HepG2 (cell line): Measurements from ENCODE around the gene ADAMTS18. TPM values are rescaled to one million over a fixed set of nuclear protein-coding genes. Genes with fewer than 3 reads are reported as not detected.

Source experiments
- ATAC-seq: fragments of 200-7000 bp; cut with Tn5 transposase; 3 replicates; pipeline ENCODE4 v1.9.1; 2020; ENCODE audit warnings: mild to moderate bottlenecking, moderate library complexity
- BruUV-seq: library from RNA; stranded (reverse); fragments of 400-500 nt; replicated peaks from 2 replicates; lab custom pipeline; 2021; lab: Mats Ljungman, UMichigan
- CTCF ChIA-PET: fragments of 300-600 bp; formaldehyde crosslinking; extraction: SDS; loops from one replicate; lab custom pipeline; 2021; ENCODE audit warnings: low total read pairs, inconsistent platforms, low intra/inter-chr PET ratio; lab: Yijun Ruan, JAX
- POLR2A ChIA-PET: fragments of 350-600 bp; sonication (Branson Sonifier 250); formaldehyde crosslinking; loops from one replicate; lab custom pipeline; 2020; ENCODE audit warnings: antibody characterized with exemption, inconsistent platforms; lab: Yijun Ruan, JAX
- DNase-seq: peaks from one replicate; pipeline ENCODE4 v3.0.0-alpha.2; 2015; ENCODE audit warnings: low spot score
- FAIRE-seq: peaks from 3 replicates; lab custom pipeline; 2011; peaks lifted over from hg19 to GRCh38; lab: Jason Lieb, UNC
- H2AFZ ChIP-seq: one replicate; pipeline ENCODE4 v1.6.1; 2011; ENCODE audit warnings: low read length, inconsistent platforms
- H3K27ac ChIP-seq: fragments of 300-600 bp; 3 replicates; pipeline ENCODE4 v1.8.0; 2011; ENCODE audit warnings: mixed run types, mild to moderate bottlenecking, mixed read lengths, low read length, inconsistent platforms; ENCODE audit not compliant: insufficient read depth; ENCODE audit errors: extremely low read length
- H3K27me3 ChIP-seq, 2 experiments: fragments of 200-600 bp in 1 of 2; 2 replicates in 1 of 2; 3 replicates in 1 of 2; pipeline versions ENCODE4 v1.6.0 to v1.8.0; 2011; ENCODE audit warnings: low read length in 2 of 2, mild to moderate bottlenecking in 2 of 2, moderate library complexity in 2 of 2, inconsistent platforms in 1 of 2; ENCODE audit not compliant: insufficient read depth in 2 of 2, control insufficient read depth in 1 of 2
- H3K36me3 ChIP-seq, 2 experiments: fragments of 200-600 bp in 1 of 2; replicated peaks in 1 of 2; 2 replicates in 1 of 2; 3 replicates in 1 of 2; pipeline versions ENCODE4 v1.5.1 to v1.8.0; 2011; ENCODE audit warnings: low read length in 2 of 2, inconsistent platforms in 1 of 2; ENCODE audit not compliant: insufficient read depth in 2 of 2, control insufficient read depth in 1 of 2
- H3K4me1 ChIP-seq: 2 replicates; pipeline ENCODE4 v1.5.1; 2012; ENCODE audit warnings: low read length, inconsistent platforms; ENCODE audit not compliant: insufficient read depth
- H3K4me2 ChIP-seq: 2 replicates; pipeline ENCODE4 v1.6.0; 2011; ENCODE audit warnings: low read depth, low read length, inconsistent platforms
- H3K4me3 ChIP-seq, 3 experiments: fragments of 200-600 bp in 1 of 3; sonication (generic), shearing (Covaris generic) in 1 of 3; replicated peaks in 1 of 3; 2 replicates each; pipeline ENCODE4 v1.5.1; 2011 to 2016; ENCODE audit warnings: low read length in 3 of 3, inconsistent platforms in 2 of 3, low read depth in 2 of 3, mild to moderate bottlenecking in 2 of 3, control low read depth in 1 of 3, mixed read lengths in 1 of 3; ENCODE audit not compliant: insufficient read depth in 1 of 3
- H3K79me2 ChIP-seq: one replicate; pipeline ENCODE4 v1.6.1; 2011; ENCODE audit warnings: low read length, inconsistent platforms; ENCODE audit not compliant: insufficient read depth
- H3K9ac ChIP-seq: 2 replicates; pipeline ENCODE4 v1.6.0; 2011; ENCODE audit warnings: mild to moderate bottlenecking, low read depth, low read length, inconsistent platforms; ENCODE audit not compliant: insufficient read depth
- H3K9me3 ChIP-seq: 2 replicates; pipeline ENCODE4 v1.5.1; 2012; ENCODE audit warnings: mild to moderate bottlenecking, low read length
- H4K20me1 ChIP-seq: 2 replicates; pipeline ENCODE4 v1.6.0; 2011; ENCODE audit warnings: inconsistent platforms, mild to moderate bottlenecking, low read length, moderate library complexity; ENCODE audit not compliant: insufficient read depth
- ATF7 ChIP-seq, 2 experiments: fragments of 450-650 bp in 1 of 2; sonication (generic) in 1 of 2; formaldehyde crosslinking in 1 of 2; IDR thresholded peaks; 2 replicates each; pipeline versions ENCODE4 v1.4.0 to v1.6.1; 2016 to 2020; ENCODE audit warnings: antibody characterized with exemption in 1 of 2, mild to moderate bottlenecking in 1 of 2, missing genetic modification reagents in 1 of 2
- E2F1 ChIP-seq: sonication (generic); formaldehyde crosslinking; IDR thresholded peaks from 2 replicates; pipeline ENCODE4 v1.5.0; 2020; ENCODE audit warnings: missing genetic modification reagents
- MAFK ChIP-seq, 2 experiments: IDR thresholded peaks in 1 of 2; conservative IDR thresholded peaks in 1 of 2; 2 replicates each; pipeline ENCODE4 v1.6.1; 2011; ENCODE audit warnings: improper control_type of control experiment in 2 of 2, low read length in 2 of 2
- PHB2 ChIP-seq: fragments of 450-650 bp; IDR thresholded peaks from 2 replicates; pipeline ENCODE4 v1.6.1; 2018; ENCODE audit not compliant: partially characterized antibody
- ZNF296 ChIP-seq: sonication (generic); formaldehyde crosslinking; conservative IDR thresholded peaks from 2 replicates; pipeline ENCODE4 v1.5.0; 2020; ENCODE audit warnings: mild to moderate bottlenecking, missing genetic modification reagents
- WGBS: methylation state at CpG from one replicate; pipeline ENCODE4 v1.1.6; 2017; ENCODE audit warnings: low lambda C conversion rate; 5-methylcytosine and 5-hydroxymethylcytosine counted together
- in situ Hi-C: cut with HindIII; loops from 2 replicates; pipeline ENCODE4 v1.10.0; 2017; ENCODE audit warnings: low pct_unique_long_range_greater_than_20kb; ENCODE audit not compliant: extremely low pct_ligation_motif_present
- intact Hi-C: fragments of 100-400 bp; cut with micrococcal nuclease; formaldehyde crosslinking; loops from one replicate; pipeline ENCODE4 v1.10.0; 2022; ENCODE audit not compliant: unreplicated experiment
- polyA plus RNA-seq, 8 experiments: library from polyadenylated mRNA; depleted of rRNA in 3 of 8; stranded (reverse) in 7 of 8; unstranded in 1 of 8; fragments of >200 nt; fragmentation: Illumina TruSeq in 4 of 8; extraction: Trizol in 4 of 8; gene quantifications; 2 replicates each; pipeline versions ENCODE4 v1.2.1 to v1.2.3, GENCODE V29; 2011 to 2016; ENCODE audit warnings: low read depth in 4 of 8, missing spikeins in 1 of 8, mixed read lengths in 1 of 8; ENCODE audit not compliant: insufficient read depth in 1 of 8
- total RNA-seq, 5 experiments: library from RNA; depleted of rRNA; stranded (reverse); fragments of >200 nt; fragmentation: Illumina TruSeq; extraction: Trizol; gene quantifications; 2 replicates each; pipeline ENCODE4 v1.2.3, GENCODE V29; 2016; ENCODE audit warnings: low read depth in 1 of 5

ADAMTS18 gene
- total and polyA plus RNA-seq, 2 of the 13 experiments (the other 11 are each of a cell fraction or from before 2014, with no cell fraction given): 0.01 TPM; not detected in 1

DNA sequence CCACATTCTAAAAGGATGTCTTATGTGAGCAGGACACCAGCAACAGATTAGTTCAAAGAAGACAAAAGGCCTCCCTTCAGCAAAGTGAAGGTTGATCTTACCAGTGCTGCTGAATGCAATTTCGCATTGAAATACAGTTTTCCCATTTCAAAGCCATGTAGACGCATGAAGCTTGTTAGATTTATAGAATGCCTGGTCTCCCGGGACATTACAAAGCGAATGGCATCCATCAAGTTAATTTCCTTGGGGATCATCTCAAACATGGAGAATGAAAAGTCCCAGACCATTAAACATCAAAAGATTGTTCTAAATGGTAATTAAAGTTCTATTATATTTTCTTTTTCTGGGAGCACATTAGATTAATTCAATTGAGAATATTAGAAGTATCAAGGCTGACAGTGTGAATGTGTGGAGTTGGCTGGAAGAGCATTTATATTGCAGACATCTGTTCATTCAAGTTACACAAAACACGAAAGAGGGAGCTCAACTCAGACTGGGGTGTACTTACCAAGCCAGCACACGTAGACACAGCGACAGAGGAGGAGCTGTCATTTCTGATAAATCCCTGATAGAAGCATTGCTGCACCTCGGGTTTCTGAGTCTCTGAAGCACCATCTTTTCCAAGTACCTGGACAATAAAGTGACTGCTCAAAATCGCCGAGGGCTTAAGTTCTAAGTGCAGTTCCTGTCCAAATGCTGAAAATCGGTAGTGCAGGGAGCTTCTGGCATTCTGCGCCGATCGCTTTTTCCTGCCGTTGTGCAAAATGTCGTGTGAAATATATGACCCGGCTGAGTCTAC lies 3.8 kb downstream of the ADAMTS18 start (continued):
- TF ChIP-seq E2F1 (CRISPR knock-in tag) (no peak), MAFK (conservative IDR thresholded peaks at IDR 0.05 in 1 of 2, IDR thresholded peaks at IDR 0.05 in 1 of 2; ENCODE audit: low read length in 2 of 2) (no peak), ATF7 (IDR thresholded peaks at IDR 0.05) (no peak), ATF7 (CRISPR knock-in tag; IDR thresholded peaks at IDR 0.05) (no peak), PHB2 (no peak)

DNA sequence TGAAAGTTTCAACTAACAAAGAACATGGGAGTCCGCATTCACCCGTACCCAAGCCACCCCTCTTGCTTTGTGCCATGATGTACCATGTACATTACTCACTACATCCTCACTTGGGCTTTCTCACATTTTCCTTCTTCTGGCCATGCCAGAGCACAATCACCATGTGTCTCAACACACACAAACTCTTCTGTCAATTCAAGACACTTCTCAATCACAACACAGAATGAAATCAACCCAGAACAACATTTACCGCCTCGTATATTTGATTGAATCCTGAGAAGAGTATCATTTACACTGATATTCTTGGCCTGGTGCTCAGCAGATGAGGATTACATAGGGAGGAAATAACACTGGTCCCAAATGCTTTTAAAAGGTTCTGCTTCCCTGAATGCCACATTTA lies 4.5 kb downstream of the ADAMTS18 start:
- intact Hi-C loops (no loop called here), in situ Hi-C loops (no loop called here)
- ATAC-seq: no peak
- Histone ChIP-seq H3K4me2 (no peak overlapping the region), H3K79me2 (no peaks in the 10 kb centered on the region), H3K4me3 (no peak overlapping the region), H3K9me3 (no peaks in the 10 kb centered on the region), H3K9ac (no peak overlapping the region), H3K27ac (no peak overlapping the region), H3K27me3 (peaks cover 3 to 32% of the 10 kb centered on the region in 2 experiments; a peak in 4 of 5 replicates), H2AFZ (no peak overlapping the region), H3K4me1 (no peaks in the 10 kb centered on the region), H4K20me1 (no peaks in the 10 kb centered on the region), H3K36me3 (no peaks in the 10 kb centered on the region)
- WGBS: 46% methylated on average over 4 of the region's 4 CpGs
- ChIA-PET CTCF (no interaction called here), POLR2A (no interaction called here)
- DNase-seq: no peak
- no TSS peak for BruUV-seq
- no peak for FAIRE-seq
- TF ChIP-seq MAFK (conservative IDR thresholded peaks at IDR 0.05 in 1 of 2, IDR thresholded peaks at IDR 0.05 in 1 of 2; ENCODE audit: low read length in 2 of 2) (no peak), ZNF296 (no peak)
